GM19023 (cell line): ENCODE data around the gene PCDH15.
"Not testable (repeated sequence)": the region's sequence is repeated elsewhere in the genome, so short reads cannot be mapped to it uniquely, and the experiment has no call there.

Source experiments
- ATAC-seq: cut with Tn5 transposase; IDR thresholded peaks from one replicate; pipeline ENCODE4 v1.9.1; 2021; ENCODE audit warnings: mild to moderate bottlenecking, moderate library complexity; ENCODE audit not compliant: unreplicated experiment

PCDH15 gene

DNA sequence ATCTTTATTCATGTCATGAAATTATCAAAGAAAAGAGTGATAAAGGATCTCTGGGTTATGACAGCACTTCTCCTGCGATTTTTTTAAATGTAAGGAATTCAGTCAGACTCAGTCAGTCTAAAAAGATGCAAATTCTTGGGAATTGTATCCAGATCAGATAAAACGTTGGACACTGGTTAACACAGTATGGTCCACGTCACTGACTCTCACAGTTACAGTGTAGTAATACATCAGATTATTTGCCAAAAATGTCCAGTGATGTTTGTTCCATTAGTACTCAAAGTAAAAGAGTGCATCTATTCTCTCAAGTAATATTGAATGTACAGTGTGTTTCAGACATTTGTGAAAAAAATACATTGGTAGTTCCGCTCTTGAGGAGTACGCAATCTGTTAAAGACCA is 224.5 kb downstream of the PCDH15 start:
- no peak for ATAC-seq

DNA sequence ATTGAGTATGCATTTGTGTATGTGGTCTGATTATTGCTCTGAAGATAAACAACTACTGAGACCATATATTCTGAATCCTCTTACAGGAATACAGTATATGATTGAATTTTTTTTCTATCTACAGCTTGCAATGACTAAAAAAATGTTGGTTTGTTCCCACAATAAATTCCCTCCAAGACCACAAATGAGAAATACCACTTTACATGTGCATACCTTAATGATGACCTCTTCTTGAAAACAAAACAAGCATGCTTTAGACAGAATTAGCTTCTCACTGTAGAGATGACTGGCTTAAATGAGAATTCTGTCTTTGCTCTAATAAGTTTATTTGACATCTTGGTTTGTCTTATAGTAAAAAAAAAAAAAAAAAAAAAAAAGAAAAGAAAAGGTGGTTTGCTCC is 241.5 kb downstream of the PCDH15 start:
- ATAC-seq, result no peak

DNA sequence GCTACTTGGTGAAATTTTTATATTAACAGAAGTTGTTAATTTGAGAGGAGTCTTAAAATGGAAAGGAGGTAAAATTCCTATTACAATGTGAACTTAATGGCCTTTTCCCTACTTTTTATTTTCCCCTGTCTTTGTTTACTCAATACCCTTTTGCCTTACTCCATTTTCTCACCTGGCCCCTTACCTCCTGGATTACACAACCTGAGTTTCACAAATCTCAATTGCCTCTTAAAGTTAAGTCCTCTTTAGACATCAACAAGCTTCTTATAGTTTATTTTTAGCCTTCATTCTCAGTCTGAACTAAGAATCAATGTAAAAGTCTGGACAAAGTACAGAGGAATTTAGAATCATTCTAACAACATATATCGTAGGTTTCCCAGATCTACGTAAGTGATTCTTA is 247.0 kb downstream of the PCDH15 start:
- ATAC-seq, result no peak

DNA sequence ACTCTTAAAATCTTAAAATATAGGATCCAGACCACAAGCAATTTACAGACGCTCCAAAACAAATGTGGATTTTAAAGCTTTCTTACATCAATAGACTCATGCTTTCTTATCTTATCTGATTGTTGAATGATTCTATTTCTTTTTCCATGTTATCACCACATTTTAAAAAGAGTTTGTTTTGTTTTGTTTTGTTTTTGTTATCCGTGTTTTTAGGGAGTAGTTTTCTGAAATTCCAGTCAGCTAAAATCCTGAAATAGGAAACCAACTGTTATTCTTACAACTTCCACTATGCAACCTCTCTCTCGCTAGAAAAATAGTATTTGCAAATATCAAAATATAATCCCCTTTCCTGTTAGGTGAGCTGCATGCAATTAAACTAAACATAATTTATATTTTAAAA is 251.0 kb downstream of the PCDH15 start:
- ATAC-seq, result no peak

DNA sequence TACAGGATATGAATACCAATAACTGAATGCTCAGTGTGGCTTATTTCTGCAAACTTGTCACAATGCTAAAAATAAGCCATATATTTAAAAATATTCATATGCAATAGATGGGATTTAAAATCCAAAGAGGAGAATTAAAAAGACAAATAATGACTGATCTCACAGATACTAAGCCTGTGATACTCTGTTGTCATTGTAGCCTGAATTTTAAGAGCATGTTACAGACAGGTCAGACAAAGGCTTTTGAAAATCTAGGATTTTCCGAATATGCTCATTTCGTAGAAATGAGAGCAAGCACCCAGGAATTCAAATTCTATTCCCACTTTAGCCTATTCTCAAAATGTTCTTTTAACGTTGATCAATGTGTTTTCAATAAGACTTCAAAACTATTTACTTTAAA is 269.7 kb downstream of the PCDH15 start:
- no peak for ATAC-seq

DNA sequence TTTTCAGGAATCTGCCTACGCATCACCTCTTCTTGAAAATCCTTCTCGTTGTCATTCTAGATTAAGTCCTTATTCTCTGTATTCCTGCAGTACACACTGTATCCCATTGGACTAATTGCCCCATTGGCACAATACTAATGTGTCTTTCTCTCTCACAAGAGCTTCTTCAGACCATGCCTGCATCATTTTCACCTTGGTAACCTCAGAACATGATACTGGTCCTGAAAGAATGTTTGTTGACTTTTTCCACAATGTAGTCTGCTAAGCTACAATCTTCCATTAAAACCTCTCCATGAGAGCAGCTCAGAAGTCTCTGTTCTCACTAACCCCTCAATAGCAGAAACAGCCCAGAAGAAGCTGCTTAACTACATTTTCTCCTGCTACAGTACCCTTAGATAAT is 270.7 kb downstream of the PCDH15 start:
- ATAC-seq, result no peak

DNA sequence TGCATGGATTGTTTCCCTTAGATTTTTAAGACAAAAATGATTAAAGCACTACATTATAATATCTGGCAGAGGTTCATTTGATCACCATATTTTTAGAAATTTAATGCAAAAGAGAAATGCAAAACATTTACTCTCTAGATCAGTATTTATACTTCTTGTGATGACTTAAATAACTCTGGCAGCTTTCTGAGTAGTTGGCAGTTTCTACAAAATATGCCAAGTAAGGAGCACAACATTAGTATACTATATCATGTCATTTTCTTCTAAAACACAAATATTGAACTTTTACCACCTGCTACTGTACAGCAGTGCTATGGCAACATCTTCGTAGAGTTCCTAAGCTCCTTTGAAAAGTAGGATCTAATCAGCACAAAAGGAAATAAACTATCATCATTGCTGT is 275.2 kb downstream of the PCDH15 start:
- ATAC-seq, result no peak

DNA sequence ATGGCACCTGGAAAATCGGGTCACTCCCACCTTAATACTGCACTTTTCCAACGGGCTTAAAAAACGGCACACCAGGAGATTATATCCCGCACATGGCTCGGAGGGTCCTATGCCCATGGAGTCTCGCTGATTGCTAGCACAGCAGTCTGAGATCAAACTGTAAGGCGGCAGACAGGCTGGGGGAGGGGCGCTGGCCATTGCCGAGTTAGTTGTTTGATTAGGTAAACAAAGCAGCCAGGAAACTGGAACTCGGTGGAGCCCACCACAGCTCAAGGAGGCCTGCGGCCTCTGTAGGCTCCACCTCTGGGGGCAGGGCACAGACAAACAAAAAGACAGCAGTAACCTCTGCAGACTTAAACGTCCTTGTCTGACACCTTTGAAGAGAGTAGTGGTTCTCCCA is 285.8 kb downstream of the PCDH15 start:
- not testable (repeated sequence) for ATAC-seq

DNA sequence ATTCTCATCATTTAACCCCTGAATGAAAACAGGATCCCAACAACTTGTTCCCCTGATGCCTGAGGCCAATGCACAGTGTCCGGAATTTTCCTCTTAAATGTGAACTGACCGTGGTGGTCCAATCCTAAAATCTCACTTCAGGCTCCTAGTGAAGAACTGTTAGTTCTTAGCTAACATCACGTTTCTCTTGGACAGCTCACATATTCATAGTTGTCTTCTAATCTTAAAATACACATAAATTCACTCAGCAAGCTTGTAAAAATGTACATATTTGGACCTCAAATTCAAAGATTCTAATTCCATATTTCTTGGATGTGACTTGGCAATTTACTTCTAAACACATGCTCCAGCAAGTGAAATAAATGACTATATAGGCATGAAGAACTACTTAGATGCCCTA is 297.2 kb downstream of the PCDH15 start:
- ATAC-seq, result no peak

DNA sequence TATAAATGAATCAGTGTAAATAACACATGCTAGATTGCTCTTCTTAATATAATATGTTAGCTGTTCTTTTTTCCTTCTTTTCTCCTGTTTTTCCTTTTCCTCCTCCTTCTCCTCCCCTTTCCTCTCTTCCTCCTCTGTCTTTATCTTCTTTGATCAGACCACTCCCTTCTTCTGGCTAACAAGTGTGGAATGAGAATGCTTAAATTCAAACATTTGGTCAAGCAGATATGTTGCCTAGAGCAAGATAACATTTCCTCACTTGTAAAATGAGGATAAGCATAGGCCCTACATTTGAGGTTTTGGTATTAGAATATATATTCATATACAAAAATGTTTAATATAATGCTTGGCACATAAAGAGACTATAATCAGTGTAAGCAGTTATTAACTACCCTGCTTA is 299.1 kb downstream of the PCDH15 start:
- ATAC-seq, result no peak

DNA sequence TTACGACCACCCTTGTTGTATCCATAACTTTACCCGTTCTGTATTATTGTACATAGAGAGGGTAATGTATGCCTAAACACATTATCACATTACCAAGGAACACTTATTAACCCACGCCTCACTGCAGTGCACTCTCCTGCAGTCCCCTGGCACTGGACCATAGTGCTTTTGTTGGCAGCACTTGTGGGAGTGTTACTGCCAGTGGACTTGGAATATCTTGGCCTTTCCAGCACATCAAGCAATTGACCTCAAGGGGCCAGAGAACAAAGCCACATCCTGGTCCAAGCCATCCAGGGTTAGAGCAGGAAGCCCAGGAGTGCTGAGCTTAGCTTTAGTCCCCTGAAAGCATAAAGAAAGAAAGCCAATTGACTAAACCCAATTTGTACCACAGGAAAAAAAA is 304.2 kb downstream of the PCDH15 start:
- no peak for ATAC-seq

DNA sequence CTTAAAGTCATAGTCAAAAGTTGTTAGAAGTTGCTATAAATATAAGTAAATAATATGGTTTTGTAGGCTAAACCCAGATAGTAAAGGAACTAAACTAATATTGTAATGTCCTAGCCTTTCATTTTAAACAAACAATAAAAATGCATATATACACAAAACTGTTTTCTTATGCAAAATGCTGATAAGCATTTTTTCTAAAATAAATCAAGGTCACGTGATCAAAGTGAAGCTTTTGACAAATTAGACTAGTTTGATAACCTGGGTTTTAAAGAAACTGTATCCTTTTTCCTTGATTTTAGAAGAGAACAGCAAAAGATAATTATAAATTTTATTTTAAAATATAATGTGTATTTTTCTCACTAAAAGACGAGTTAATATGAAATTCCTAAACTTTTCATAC is 313.3 kb downstream of the PCDH15 start:
- ATAC-seq, result no peak

DNA sequence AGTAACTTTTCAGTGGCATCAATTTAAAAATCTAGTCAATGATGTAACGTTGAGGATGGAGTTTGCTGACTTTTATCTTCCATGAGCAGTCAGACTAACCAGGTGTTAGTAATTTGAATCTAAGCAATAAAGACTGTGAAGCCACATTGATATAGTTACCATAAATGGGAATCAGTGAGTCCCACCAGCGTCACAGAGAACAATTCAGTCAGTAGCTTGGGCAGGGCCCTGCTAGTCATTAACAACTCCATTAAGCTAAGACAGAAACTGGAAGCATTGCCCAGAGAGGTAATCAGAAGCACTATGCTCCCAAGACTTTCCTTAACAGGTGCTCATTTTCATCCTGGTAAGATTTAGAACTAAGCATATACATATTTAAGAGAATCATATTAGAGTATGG is 315.1 kb downstream of the PCDH15 start:
- ATAC-seq, result no peak

DNA sequence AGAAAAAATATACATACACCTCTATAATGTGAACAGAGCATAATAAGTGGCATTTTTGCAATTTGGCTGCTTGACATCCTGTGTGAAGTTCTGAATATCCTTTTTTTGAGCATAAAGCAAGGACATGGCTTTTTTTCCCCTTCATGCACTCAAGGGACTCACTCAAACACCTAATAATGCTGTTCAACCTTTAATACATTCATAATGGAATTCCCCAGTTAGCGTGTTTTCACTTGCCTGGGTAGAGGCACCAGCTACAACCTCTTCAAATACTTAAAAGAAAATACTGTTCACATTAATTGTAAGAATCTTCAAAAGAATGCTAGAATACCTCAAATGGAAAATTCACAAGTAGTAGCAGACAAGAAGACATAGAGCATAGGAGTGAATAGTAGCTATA is 316.8 kb downstream of the PCDH15 start:
- no peak for ATAC-seq

DNA sequence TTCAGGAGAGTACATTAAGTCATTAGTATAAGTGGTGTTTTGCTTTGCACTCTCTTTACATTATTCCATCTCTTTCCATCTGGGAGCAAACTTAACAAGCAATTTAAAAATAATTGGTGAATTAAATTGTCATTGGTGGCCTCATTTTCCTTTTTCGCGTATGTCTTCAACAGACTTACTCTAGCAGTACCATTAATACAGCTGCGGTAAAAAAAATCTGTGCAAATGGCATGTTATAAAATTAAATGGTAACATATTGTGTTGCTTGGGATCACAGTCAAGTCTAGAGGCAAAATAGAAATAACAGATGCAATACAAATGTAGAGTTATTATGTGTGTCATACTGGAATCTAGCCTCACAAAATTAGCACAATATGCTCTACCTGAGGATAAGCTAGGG is 322.4 kb downstream of the PCDH15 start:
- ATAC-seq, result no peak

DNA sequence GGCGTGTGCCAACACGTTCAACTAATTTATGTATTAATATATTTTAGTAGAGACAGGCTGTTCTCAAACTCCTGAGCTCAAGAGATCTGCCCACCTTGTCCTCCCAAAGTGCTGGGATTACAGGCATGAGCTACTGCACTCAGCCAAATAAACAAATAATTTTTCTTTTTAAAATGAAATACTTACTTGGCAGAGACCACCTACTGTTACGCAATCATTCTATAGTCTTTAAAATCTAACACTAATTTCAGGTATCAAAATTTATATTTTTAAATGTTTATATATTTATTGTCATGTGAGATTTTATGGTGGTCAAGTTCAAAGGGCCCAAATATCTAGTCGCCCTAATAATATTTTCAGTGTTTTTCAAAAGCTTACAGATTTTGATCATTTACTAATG is 323.3 kb downstream of the PCDH15 start:
- ATAC-seq, result no peak

DNA sequence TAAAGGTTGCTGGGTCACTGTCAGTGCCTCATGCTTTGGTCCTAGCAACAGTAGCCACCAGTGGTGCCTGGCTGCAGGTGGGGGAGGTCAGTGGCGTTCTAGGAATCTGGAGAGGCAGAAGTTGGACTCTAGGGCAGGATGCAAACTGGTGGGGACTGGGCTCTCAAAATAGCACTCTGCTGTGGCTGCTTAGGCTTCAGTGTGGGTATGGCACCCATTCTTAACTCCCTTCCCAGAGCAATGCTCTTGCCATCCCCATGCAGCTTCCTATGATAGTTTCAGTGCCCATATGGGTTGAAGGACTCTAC is 330.8 kb downstream of the PCDH15 start:
- ATAC-seq, result no peak

DNA sequence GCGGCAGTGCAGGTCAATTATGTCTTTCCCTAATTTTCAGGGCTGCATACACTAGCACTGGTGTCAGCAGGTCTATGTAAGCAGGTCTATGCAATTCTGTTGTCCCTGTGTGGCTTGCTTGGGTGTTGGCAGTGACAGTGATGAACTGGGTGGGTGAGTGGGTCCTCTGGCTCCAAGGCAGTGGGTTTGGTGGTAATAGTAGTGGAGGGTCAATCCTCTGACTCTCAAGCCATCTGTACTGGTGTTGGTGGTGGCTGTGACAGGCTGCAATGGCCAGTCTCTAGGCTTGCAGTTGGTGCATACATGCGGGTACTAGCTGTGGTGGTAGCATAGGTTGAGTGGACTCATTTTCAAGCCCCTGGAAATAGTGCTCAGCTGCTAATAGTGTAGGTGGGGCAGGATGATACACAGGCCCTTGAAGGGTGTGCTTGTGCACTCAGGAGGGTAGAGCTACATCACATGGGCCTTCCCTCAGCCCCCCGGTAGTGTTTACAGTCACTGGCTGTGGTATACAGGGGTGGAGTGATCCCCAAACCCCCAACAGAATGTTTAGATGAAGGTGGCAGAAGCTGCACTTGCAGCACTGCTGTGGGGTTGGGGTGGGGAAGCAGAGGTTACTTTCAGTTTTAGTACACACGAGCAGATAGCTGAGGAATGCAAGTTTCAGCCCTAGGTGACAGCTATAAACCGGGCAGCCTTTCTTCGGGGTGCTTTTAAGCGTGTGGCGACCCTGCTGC is 331.3 kb downstream of the PCDH15 start:
- no peak for ATAC-seq

DNA sequence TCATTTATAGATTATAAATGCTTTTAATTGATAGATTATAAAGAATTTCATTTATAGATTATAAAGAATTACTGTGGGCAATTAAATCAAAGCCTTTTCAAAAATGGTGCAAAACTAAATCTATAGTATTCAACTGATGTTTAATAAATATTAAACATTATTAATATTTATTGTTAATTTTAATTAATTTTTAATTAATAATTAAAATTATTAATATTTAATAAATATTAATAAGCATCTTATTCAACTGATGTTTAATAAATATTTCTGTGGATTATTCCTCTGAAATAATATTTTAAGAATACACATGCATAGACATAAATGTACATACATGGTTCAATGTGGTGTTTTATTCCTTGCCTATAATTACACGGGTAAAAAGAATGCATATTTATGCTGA is 346.8 kb downstream of the PCDH15 start:
- ATAC-seq, result no peak

DNA sequence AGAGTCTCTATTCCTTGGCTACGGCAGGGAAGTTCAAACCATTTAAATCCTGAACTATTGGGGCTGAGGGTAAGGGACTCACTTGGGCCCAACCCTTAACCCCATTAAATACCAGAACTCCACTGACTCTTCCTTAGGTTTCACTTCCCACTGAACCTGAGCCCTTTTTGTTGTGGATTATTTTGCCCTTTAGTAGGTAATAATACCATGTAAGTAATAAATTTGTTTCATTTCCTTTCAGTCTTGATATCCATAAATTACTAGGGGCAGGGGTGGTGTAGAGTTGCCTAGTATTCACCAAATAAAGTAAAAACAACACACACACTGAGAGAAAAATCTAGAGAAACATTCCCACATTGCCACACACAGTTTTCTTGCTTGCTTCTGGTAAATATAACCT is 352.0 kb downstream of the PCDH15 start:
- ATAC-seq, result no peak

DNA sequence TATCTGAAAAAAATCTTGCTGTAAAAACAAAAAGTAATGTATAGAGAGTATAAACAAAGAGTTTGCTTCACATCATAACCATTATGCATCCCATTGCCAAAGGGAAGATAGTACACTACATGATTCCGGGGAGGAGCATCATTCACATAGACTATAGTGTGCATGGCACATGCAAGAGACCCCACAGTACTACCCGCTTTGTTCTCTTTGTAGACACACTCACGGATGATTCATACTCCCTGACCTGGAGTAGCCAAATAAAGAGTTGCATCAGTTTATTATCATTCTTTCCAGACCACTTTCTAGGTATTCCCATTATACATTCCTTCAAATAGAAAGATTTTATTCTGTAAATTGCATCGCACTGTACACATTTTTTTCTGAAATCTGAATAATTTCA is 356.9 kb downstream of the PCDH15 start:
- ATAC-seq, result no peak

DNA sequence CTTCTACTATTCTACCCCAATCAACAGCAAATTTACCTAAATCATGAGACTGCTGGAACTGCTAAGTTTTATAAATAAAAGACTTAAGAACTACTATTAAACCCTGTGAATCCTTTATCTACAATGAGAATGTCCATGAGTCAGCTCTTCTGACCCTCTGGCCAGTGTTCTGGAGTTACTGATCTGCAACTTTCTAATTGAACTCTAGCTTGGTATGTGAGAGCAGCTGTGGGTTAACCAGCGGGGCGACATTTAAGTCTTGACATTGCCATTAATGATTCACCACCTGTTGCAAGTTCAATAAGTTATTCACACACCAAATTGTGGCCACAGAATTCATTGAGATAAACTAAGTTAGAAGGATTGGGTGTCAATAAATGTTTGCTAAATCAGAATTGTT is 359.8 kb downstream of the PCDH15 start:
- no peak for ATAC-seq

DNA sequence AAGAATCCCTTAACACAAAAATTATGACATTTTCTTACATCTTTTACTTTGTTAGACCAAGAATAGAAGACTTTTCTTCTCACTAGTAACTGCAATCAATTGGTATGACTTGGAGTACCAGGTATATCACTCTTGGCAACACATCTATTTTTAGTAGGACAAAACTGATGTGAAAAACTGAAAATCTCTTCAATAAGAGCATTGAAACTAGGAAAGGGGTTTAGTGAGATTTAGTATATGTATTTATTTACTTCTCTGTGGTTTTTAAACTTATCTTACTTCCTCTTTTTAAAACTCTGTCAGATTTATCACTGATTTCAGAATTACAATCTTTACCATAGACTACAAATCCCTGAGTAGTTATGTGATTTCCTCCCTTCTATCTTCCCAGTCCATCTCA is 366.2 kb downstream of the PCDH15 start:
- ATAC-seq, result no peak

DNA sequence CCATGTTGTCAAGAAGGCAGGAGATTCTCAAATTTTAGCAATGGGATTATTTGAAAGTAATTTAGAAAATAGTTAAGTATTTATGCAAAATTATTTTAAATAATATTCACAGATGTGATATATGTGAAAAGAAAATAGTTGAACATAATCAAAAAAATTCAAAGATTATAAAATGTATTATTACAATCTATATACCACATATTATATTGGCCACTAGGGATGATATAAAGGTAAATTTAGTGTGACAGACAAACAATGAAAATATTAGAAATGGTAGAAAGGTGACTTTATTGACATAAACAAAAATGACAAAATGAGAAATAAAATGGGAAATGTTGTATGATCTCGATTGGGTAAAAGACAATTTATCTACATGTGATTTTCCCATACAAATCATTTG is 385.5 kb downstream of the PCDH15 start:
- no peak for ATAC-seq
